8988T (cell line): ENCODE results near the gene CGNL1.

Experiments
- DNase-seq: peaks from one replicate; pipeline ENCODE4 v3.0.0; 2011

Gene CGNL1

GRCh38 chr15:57553526-57553925, 177.2 kb downstream of the CGNL1 start:
- DNase-seq = no peak

DNA sequence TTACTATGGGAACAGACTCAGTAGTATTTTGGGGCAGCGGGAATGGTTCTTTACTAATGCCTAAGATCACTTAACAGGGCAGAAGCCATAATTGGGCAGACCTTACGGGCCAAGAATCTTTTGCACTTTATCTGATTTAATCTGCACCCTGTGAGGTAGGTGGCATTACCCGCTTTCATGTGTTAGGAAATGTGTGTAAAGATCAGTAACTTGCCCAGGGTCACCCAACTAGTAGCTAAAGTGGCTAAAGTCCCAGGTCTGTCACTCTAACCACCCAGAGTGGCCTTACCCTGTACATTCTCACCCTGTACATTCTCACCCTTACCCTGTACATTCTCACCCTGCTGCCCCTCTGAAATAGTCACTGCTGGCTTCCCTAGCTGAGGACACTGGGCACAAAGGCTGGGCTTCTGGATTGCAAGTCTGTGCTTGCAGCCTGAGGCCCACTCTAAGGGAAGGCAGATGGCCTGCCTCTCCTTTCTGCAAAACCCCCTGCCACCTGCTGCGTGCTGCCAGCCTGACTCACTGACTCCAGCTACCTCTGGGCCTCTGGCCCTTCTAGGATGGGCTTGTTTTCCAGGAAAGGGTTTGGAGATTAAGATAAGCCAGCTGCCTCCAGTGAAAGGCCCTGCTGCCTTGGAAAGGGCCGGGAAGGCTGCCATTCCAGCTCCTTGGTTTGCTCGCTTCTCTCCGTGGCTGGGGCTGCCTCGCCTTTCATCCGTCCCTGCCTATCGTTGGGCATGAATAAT, 177.9 kb downstream of the CGNL1 start:
- DNase-seq = no peak

- no peak for DNase-seq
Observed at GRCh38 chr15:57554812-57555179, 178.5 kb downstream of the CGNL1 start.

- DNase-seq = no peak
Observed at GRCh38 chr15:57555270-57555669, 179.0 kb downstream of the CGNL1 start.

DNA sequence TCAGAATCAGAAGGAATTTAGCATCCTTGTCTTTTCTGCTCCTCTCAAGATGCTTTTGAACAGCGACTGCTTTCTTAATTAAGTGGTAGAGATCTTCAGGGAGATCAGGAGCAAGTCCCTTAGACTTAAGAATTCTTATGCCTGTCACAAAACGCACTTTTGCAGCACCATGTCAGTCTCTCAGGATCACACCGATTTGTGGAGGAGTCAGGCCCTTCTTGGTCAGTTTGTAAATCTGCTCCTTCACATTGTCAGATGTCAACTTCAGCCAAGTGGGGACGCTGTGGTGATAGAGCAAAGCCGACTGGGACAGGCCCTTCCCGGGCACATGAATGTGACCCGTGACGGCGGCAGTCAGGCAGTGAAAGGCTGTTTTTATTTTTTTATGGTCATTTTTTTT, 179.7 kb downstream of the CGNL1 start:
- DNase-seq = no peak

- no peak for DNase-seq
Observed at GRCh38 chr15:57557267-57557666, 181.0 kb downstream of the CGNL1 start.

- no peak for DNase-seq
Observed at GRCh38 chr15:57557810-57558209, 181.5 kb downstream of the CGNL1 start.

DNA sequence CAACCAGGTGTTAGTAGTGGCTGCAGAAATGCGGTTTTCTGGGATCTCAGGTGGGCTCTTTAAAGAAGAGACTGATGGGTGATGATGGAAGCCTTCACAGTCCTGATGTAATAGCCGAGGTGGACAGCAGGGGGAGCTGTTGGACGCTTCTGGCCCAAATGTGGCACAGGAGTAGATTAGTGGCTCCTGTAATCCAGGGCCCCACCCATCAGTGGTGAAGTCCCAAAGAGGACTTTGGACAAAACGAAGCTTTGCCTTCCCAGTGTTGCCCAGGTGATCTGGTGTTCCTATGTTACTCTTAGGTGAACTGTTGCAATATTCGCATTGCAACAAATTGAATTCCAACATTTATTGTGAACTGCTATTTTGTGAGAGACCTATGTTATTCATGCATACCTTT, 183.6 kb downstream of the CGNL1 start:
- DNase-seq = no peak

GRCh38 chr15:57561041-57561711, 184.9 kb downstream of the CGNL1 start:
- DNase-seq = no peak

- no peak for DNase-seq
Observed at GRCh38 chr15:57562196-57562769, 186.0 kb downstream of the CGNL1 start.

GRCh38 chr15:57563416-57563815, 187.1 kb downstream of the CGNL1 start:
- no peak for DNase-seq

DNA sequence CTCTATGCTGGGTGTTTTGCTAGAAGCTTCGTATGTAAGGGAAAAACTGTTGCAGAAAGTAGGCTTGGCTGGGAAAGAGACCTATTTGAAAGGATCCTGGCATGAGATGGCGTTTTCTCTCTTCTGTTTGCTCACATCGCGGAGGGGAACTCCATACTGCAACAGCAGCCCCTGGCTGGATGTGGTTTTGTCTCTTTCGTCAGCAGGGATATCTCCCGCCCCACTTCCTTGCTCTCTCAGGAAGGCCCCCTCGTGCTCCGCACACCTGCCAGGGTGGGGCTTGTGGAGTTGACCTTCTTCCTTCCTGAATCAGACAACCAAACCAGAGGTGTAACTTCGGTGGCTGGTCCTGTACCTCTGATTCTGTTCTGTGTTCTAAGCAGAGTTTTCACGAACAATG, 189.0 kb downstream of the CGNL1 start:
- DNase-seq = no peak

GRCh38 chr15:57566834-57567233, 190.5 kb downstream of the CGNL1 start:
- no peak for DNase-seq

- no peak for DNase-seq
Observed at GRCh38 chr15:57567891-57568290, 191.6 kb downstream of the CGNL1 start.

DNA sequence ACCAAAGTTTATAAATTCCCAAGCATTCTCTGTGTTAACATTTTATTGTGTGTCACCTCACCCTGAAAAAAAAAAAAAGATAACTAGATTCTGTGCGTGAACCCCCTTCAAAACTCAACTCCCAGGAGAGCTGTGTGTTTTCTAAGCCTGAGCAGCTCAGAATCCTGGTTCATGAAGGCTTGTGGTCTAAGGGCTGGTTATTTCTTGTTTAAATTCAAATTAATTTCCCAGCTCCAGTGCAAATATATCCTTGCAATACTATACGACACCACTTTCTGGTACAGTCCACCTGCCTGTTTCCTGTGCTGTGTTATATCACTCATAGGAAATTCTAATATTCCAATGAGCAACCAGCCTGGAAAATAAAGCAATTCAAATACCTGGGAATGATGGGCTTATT, 192.0 kb downstream of the CGNL1 start:
- DNase-seq = no peak

- no peak for DNase-seq
Observed at GRCh38 chr15:57570340-57570739, 194.0 kb downstream of the CGNL1 start.

GRCh38 chr15:57570994-57571393, 194.7 kb downstream of the CGNL1 start:
- no peak for DNase-seq

GRCh38 chr15:57571725-57572124, 195.4 kb downstream of the CGNL1 start:
- no peak for DNase-seq

- DNase-seq = no peak
Observed at GRCh38 chr15:57572468-57572867, 196.2 kb downstream of the CGNL1 start.

- DNase-seq = no peak
Observed at GRCh38 chr15:57573151-57573550, 196.8 kb downstream of the CGNL1 start.

DNA sequence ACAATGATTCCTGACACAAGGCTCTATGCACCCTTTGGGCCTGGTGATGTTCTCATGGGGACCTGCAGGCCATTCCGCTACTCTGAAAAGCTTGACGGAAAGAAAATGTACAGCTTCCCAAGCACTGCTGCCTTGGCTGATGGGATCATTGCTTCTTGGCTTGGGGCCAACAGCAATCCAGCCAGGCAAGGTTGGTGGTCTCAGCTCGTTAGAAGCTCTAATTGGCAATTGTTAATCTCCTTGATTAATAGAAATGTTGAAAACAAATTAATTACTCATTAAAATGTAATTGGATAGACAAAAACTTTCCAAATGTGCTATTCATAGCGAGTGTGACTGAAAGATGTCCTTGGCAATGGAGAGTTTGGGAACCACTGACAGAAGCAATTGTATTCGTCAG, 199.1 kb downstream of the CGNL1 start:
- DNase-seq = no peak

GRCh38 chr15:57578288-57578900, 202.1 kb downstream of the CGNL1 start:
- no peak for DNase-seq

DNA sequence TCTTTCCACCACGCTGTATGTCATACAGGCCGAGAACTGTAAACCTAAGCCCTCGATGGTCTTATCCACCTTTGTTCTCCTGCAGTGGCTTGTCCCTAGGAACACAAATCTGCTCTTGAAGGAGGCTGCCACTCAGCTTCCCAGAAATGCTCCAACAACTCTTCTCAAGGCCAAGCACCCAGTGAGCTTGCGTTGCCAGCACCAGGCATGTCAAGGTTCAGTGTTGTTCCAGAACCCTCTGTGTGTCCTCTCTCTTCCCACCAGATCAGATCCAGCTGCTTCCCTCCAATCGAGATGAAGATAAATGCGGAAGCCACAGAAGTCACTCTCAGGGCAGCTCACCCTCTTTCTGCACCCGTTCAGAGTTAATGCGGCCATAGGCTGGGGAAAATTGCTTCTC, 204.1 kb downstream of the CGNL1 start:
- DNase-seq = no peak

DNA sequence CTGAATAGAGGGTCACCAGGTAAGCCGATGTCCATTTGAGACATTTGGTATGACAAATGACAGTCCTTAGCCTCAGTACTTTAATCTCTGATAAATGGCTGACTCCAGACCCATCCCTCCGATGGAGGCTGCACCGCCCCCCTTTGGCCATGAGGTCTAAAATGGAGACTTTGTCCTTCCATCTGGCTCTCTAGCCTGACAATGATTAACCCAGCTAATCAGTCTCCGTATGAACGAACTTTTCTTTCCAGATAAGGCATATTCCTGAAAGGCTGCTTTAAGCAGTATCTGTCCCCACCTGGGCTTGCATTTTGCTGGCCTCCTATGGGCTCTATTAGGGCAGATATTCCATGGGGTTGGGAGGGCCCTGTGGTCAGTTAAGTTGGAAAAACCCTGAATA, 204.6 kb downstream of the CGNL1 start:
- DNase-seq = no peak
